ENCODE results near the gene PIM2.

The PIM2 gene

GRCh38 chrX:48911412-48912182, 7.2 kb downstream of the PIM2 start, which contains the start of gene SLC35A2:
Gene SLC35A2, minus strand, starts transcription at chrX:48911646. Its CDS starts 10 bp downstream, at chrX:48911636.
- peak; percentile 38; the same call in 1 of the 2 replicates for TF ChIP-seq MAX (IDR thresholded peaks at IDR 0.05; ENCODE audit: low read depth, low read length)
- TF ChIP-seq CTCF (IDR thresholded peaks at IDR 0.05; ENCODE audit: low read depth, low read length): no peak
- peak; percentile 34; the same call in 1 of the 2 replicates for TF ChIP-seq MYC (IDR thresholded peaks at IDR 0.05; ENCODE audit: low read depth, low read length)
- peak; percentile 44 for TF ChIP-seq POLR2A (IDR thresholded peaks at IDR 0.05; ENCODE audit: extremely low read depth, insufficient read length)
- peak within 1 kb of the TSS; percentile 97 for H3K4me3 ChIP-seq (ENCODE audit: low read depth, low read length)
- peak; percentile 75 for DNase-seq (ENCODE audit: low read depth)

- peak; percentile 62 for DNase-seq (ENCODE audit: low read depth)
- TF ChIP-seq POLR2A (IDR thresholded peaks at IDR 0.05; ENCODE audit: extremely low read depth, insufficient read length) (no peak), MYC (IDR thresholded peaks at IDR 0.05; ENCODE audit: low read depth, low read length) (no peak), CTCF (IDR thresholded peaks at IDR 0.05; ENCODE audit: low read depth, low read length) (no peak), MAX (IDR thresholded peaks at IDR 0.05; ENCODE audit: low read depth, low read length) (no peak)
- H3K4me3 ChIP-seq (ENCODE audit: low read depth, low read length): peak overlapping the region; percentile 97
Measured at GRCh38 chrX:48910926-48911411, 7.9 kb downstream of the PIM2 start.

GRCh38 chrX:48909703-48910294, 9.0 kb downstream of the PIM2 start:
- DNase-seq (ENCODE audit: low read depth): no peak
- H3K4me3 ChIP-seq (ENCODE audit: low read depth, low read length): no peak overlapping the region
- TF ChIP-seq CTCF (IDR thresholded peaks at IDR 0.05; ENCODE audit: low read depth, low read length) (no peak), MYC (IDR thresholded peaks at IDR 0.05; ENCODE audit: low read depth, low read length) (no peak), MAX (IDR thresholded peaks at IDR 0.05; ENCODE audit: low read depth, low read length) (no peak), POLR2A (IDR thresholded peaks at IDR 0.05; ENCODE audit: extremely low read depth, insufficient read length) (no peak)

- DNase-seq (ENCODE audit: low read depth): no peak
- TF ChIP-seq POLR2A (IDR thresholded peaks at IDR 0.05; ENCODE audit: extremely low read depth, insufficient read length) (no peak), MYC (IDR thresholded peaks at IDR 0.05; ENCODE audit: low read depth, low read length) (no peak), CTCF (IDR thresholded peaks at IDR 0.05; ENCODE audit: low read depth, low read length) (no peak), MAX (IDR thresholded peaks at IDR 0.05; ENCODE audit: low read depth, low read length) (no peak)
- no peak overlapping the region for H3K4me3 ChIP-seq (ENCODE audit: low read depth, low read length)
Measured at GRCh38 chrX:48908600-48908999, 10.2 kb downstream of the PIM2 start.

GRCh38 chrX:48905090-48905790, 13.6 kb downstream of the PIM2 start:
- TF ChIP-seq MYC (IDR thresholded peaks at IDR 0.05; ENCODE audit: low read depth, low read length) (no peak), POLR2A (IDR thresholded peaks at IDR 0.05; ENCODE audit: extremely low read depth, insufficient read length) (no peak), MAX (IDR thresholded peaks at IDR 0.05; ENCODE audit: low read depth, low read length) (no peak), CTCF (IDR thresholded peaks at IDR 0.05; ENCODE audit: low read depth, low read length) (no peak)
- H3K4me3 ChIP-seq (ENCODE audit: low read depth, low read length): no peak overlapping the region
- no peak for DNase-seq (ENCODE audit: low read depth)
